ENCODE data around the gene FERMT3. TPM values are rescaled to one million over a fixed set of nuclear protein-coding genes. Genes with fewer than 3 reads are reported as not detected.

Gene FERMT3
- total RNA-seq, 4 donors from 2014 or later, result 15.1 to 94.1 (median 23.2) TPM

- peaks cover 0 to 66% (median 0%) of the 10 kb centered on the region in 3 donors for H3K36me3 ChIP-seq
- no peak for TF ChIP-seq POLR2A (IDR thresholded peaks at IDR 0.05)
- TF ChIP-seq, protein P1, sequence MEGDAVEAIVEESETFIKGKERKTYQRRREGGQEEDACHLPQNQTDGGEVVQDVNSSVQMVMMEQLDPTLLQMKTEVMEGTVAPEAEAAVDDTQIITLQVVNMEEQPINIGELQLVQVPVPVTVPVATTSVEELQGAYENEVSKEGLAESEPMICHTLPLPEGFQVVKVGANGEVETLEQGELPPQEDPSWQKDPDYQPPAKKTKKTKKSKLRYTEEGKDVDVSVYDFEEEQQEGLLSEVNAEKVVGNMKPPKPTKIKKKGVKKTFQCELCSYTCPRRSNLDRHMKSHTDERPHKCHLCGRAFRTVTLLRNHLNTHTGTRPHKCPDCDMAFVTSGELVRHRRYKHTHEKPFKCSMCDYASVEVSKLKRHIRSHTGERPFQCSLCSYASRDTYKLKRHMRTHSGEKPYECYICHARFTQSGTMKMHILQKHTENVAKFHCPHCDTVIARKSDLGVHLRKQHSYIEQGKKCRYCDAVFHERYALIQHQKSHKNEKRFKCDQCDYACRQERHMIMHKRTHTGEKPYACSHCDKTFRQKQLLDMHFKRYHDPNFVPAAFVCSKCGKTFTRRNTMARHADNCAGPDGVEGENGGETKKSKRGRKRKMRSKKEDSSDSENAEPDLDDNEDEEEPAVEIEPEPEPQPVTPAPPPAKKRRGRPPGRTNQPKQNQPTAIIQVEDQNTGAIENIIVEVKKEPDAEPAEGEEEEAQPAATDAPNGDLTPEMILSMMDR (IDR thresholded peaks at IDR 0.05), result no peak
Measured at GRCh38 chr11:64265176-64266160, 58.9 kb downstream of the FERMT3 start.

GRCh38 chr11:64266339-64266738, 59.8 kb downstream of the FERMT3 start:
- Histone ChIP-seq H3K27ac (peak overlapping the region in 1 of 4 donors; percentile 39), H3K27me3 (no peaks in the 10 kb centered on the region), H3K9me3 (no peaks in the 10 kb centered on the region), H3K4me1 (peaks cover 7 to 57% (median 12%) of the 10 kb centered on the region in 4 donors), H3K4me3 (no peak overlapping the region), H3K36me3 (peaks cover 0 to 60% (median 0%) of the 10 kb centered on the region in 3 donors)
- no peak for DNase-seq
- TF ChIP-seq, protein P1 (IDR thresholded peaks at IDR 0.05), result no peak
- TF ChIP-seq POLR2A (IDR thresholded peaks at IDR 0.05), result no peak

More at GRCh38 chr11:64265176-64266160, 58.9 kb downstream of the FERMT3 start:
- H3K4me1 ChIP-seq, result peaks cover 7 to 57% (median 12%) of the 10 kb centered on the region in 4 donors
- H3K4me3 ChIP-seq, result no peak overlapping the region
- DNase-seq, result no peak
- no peaks in the 10 kb centered on the region for H3K27me3 ChIP-seq
- H3K27ac ChIP-seq, result peak overlapping the region in 1 of 4 donors; percentile 30
- H3K9me3 ChIP-seq, result no peaks in the 10 kb centered on the region

DNA sequence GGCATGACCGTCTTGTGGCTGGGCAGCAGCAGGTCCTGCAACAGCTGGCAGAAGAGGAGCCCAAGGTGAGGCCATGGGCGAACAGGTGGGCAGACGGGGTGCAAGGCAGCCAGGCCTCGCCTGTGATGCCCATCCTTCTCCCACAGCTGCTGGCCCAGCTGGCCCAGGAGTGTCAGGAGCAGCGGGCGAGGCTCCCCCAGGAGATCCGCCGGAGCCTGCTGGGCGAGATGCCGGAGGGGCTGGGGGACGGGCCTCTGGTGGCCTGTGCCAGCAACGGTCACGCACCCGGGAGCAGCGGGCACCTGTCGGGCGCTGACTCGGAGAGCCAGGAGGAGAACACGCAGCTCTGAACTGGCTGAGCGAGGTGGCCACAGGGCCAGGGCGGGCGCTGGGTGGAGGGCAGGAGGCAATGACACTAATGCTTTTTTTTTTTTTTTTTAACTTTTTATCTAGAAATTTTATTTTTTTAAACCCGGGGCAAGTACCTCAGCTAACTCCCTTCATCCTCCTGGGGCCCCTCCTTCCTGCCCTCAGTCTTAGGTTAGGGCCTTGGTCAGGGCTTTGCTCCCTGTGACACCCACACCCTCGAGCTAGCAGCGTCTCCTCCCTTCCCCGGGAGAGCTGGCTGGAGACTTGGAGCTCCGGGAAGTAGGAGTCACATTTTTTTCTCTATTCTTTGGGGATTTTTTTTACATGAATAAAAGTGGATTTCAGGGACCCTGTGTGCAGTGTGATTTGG, 60.9 kb downstream of the FERMT3 start:
- Histone ChIP-seq H3K27me3 (no peaks in the 10 kb centered on the region), H3K36me3 (peaks cover 0 to 49% (median 0%) of the 10 kb centered on the region in 3 donors), H3K9me3 (no peaks in the 10 kb centered on the region), H3K4me3 (no peak overlapping the region), H3K4me1 (peaks cover 7 to 65% (median 12%) of the 10 kb centered on the region in 4 donors), H3K27ac (peak overlapping the region in 3 of 4 donors; percentile 90 to 98 (median 96))
- peak in 1 of 3 donors; percentile 67 for DNase-seq
- no peak for TF ChIP-seq POLR2A (IDR thresholded peaks at IDR 0.05)
- TF ChIP-seq, protein P1 (IDR thresholded peaks at IDR 0.05), result no peak

DNA sequence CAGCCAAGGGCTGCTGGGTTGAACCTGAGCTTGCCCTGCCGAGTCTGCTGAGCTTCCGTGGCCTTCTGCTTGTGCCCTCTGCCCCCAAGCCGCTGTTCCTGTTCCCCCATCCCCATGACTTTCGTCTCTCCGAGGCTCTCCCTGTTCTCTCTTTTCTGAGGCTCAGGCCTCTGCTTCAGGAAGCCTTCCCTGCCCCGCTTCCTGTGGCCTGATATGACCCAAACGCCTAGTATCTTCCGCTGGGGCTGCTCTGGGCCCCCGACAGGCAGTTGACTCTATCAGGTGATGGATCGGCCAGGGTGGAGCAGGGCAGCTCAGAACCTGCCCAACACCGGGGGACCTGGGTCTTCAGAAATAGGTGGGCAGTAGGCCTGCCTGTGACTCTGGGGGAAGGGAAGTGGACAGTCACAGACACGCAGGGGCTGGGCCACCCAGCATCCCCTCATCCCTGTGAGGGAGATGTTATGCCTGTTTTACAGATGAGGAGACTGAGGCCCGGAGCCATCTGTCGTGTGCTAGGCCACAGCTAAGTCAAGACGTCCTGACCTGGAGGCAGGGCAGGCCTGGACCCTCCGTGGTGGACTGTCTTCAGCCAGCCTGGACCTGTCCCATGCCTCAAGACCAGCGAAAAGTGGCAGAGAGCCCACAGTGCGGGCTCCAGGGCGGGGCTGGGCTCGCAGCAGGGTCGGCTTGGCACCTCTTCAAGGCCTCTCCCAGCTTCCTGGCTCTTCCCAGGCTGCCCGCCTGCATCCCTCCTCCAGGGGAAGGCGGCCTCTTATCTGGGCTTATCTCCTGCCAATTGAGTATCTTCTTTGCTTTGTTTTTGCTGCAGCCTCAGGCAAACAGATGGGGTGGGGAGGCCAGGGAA, 61.7 kb downstream of the FERMT3 start:
- peak overlapping the region; percentile 90 to 98 (median 94) for H3K27ac ChIP-seq
- peak in 1 of 2 donors; percentile 35 for TF ChIP-seq POLR2A (IDR thresholded peaks at IDR 0.05)
- TF ChIP-seq, protein P1 (IDR thresholded peaks at IDR 0.05), result peak in 2 of 6 experiments; percentile 18 to 26
- H3K4me1 ChIP-seq, result peaks cover 7 to 71% (median 12%) of the 10 kb centered on the region in 4 donors
- H3K4me3 ChIP-seq, result peak overlapping the region; percentile 62 to 87 (median 78)
- H3K9me3 ChIP-seq, result no peaks in the 10 kb centered on the region
- H3K27me3 ChIP-seq, result no peaks in the 10 kb centered on the region
- DNase-seq, result peak in 2 of 3 donors; percentile 73 to 81
- peaks cover 0 to 40% (median 0%) of the 10 kb centered on the region in 3 donors for H3K36me3 ChIP-seq

Data from Peyer's patch (tissue), 4 donors.